GM19025 (cell line): ENCODE data around the gene TEAD1.

Experiments used
- ATAC-seq: cut with Tn5 transposase; IDR thresholded peaks from one replicate; pipeline ENCODE4 v1.9.1; 2021; ENCODE audit warnings: mild to moderate bottlenecking, low read depth, moderate library complexity; ENCODE audit not compliant: unreplicated experiment

Gene TEAD1

DNA sequence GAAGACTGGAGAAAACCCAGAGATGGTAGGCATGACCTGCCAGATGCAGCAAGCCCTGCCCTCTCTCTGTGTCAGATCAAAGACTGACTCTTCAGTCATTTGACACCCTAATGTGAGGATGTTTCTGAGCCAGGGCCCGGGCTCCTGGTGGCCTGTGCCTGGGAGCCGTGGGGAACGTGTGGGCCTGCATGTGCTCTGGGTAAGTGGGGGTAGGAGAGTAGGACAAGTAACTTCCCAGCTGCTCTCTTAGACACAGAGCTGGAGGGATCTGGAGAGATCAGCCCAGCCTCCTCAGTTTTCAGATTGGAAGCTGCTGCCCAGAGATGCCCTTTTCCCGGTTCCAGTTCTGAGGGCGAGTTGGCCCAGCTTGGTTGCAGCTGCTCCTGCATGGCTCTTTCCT lies 110.8 kb downstream of the TEAD1 start:
- ATAC-seq, result no peak

DNA sequence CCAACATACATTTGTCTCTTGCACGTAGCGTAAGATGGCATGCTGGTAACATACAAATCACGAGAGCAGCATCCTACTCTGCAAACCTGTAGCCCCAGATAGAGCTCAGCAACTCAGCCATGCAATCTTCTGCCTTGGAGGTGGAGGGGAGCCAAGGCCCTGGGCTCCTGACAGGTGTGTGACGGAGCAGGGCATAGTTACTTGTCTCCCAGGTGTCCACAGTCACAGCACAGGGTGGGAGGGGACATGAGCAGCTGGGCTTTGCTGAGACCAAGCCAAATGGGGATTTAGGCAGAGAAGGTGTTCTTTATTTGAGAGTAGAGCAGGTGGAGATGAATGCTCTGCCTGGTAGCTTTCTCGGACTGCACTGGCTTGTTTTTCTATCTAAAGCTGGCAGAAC lies 111.7 kb downstream of the TEAD1 start:
- ATAC-seq, result no peak

DNA sequence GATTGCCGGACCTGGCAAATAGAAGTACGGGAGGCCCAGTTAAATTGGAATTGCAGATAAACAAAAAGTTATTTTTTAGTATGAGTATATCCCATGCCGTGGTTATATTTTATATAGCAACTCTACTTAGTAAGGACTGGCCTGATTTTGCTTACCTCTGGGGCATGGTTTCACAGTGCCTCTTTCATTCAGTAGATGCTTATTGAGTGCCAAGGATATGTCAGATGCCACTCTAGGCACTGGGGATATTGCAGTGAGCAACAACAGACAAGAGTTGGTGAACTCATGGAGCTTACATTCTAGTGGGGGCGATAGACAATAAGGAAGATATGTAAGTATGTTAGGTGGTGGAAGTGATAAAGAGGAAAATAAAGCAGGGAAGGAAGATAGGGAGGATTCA lies 112.2 kb downstream of the TEAD1 start:
- no peak for ATAC-seq

GRCh38 chr11:12786891-12787290 lies 112.7 kb downstream of the TEAD1 start:
- no peak for ATAC-seq

DNA sequence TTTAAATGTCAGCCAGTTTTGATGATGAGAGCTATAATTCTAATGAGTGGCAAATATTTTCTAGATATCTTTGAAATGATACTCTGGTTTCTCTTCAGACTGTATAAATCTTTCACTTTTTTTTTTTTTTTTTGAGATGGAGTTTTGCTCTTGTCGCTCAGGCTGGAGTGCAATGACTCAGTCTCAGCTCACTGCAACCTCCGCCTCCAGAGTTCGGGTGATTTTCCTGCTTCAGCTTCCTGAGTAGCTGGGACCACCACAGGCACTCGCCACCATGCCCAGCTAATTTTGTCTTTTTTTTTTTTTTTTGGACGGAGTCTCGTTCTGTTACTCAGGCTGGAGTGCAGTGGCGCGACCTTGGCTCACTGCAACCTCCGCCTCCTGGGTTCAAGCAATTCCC lies 113.6 kb downstream of the TEAD1 start:
- no peak for ATAC-seq

- ATAC-seq, result no peak
Measured at GRCh38 chr11:12789054-12789453, 114.8 kb downstream of the TEAD1 start.

DNA sequence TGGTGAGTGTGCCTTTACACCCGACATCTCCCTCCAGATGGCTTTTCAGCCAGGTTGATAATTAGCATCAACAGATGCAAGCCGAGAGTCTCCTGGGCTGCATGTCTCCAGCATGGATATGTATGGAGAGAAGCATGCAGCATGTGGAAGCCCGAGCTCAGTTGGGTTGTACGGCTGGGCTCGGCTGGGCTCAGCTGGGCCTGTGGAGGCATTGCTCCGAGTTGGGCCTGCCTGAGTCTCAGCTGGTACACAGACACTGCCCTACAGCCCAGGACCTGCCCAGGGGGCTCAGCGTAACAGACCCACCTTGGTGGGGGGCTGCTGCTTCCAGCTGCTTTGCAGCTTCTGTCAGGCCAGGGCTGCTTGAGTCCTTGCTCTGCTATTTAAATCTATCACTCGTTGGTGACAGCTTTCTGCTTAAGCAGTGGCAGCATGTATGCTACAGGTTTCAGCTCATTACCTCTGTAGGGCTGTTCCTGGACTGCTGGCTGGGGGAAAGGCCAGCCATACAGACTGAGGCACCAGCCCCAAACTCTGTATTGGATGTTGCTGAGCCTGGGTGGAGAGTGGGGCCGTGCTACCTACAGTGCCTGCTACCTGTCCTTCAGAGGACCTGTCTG lies 115.5 kb downstream of the TEAD1 start:
- ATAC-seq, result no peak

- no peak for ATAC-seq
Measured at GRCh38 chr11:12790861-12791616, 116.8 kb downstream of the TEAD1 start.

- ATAC-seq, result no peak
Measured at GRCh38 chr11:12792018-12792417, 117.8 kb downstream of the TEAD1 start.

- ATAC-seq, result no peak
Measured at GRCh38 chr11:12792590-12792989, 118.4 kb downstream of the TEAD1 start.

DNA sequence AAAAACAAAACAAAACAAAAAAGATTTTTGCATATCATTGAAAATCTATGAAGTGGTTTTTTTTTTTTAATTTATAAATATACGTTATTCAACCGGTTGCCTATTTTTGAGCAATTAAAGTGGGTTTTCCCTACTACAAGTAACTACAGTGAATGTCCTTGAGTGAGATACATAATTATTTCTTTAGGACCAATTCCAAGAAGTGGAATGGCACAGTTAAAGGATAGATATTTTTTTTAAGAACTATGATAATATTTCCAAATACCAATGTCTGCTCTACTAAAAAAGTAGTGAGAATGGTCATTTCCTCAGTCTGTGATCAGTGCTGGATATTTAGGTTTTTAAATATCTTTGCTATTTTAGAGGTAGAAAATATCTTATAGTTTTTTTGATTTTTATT lies 118.8 kb downstream of the TEAD1 start:
- ATAC-seq, result no peak

GRCh38 chr11:12793506-12793905 lies 119.3 kb downstream of the TEAD1 start:
- ATAC-seq, result no peak

GRCh38 chr11:12794576-12795230 lies 120.5 kb downstream of the TEAD1 start:
- ATAC-seq, result no peak

DNA sequence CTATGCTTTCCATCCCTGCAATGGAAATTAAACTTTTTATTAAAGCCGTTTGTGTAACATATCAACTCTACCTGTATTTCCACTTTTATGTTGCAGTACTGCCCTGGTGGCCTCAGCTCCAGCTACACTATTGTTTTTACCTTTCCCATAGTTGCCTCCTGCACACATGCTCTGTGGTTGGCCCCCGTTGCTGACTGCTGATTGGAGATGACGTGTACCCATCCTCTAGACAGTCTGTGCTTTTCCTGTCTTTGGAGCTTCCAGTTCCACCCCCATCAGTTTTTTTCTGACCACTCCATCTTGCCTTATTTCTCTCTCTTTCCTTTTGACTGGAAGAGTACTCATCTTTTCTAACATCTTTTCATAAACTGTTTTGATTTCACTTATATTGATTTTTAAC lies 123.8 kb downstream of the TEAD1 start:
- ATAC-seq, result no peak

GRCh38 chr11:12798609-12799011 lies 124.4 kb downstream of the TEAD1 start:
- no peak for ATAC-seq

DNA sequence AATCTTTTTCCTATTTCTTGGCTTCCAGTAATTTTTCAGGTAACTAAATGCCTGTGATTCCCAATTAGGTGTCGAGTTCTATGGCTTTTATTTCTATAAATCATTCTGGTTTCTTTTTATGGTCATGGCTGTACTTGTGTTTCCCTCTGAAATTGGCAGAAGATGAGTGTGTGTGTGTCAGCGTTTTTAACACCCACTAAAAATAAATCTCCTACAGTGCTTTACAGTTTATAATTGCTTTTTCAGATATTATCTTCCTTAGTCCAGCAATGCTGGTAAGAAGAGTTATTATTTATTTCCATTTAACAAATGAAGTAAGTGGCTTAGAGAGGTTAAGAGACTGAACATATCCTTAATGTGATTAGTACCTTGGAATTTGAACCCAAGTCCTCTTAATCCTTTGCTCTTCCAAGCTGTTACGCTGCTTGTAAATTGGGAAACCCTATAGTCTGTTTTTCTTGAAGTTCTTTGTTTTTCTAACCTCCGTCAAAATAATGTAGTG lies 125.2 kb downstream of the TEAD1 start:
- ATAC-seq, result no peak

DNA sequence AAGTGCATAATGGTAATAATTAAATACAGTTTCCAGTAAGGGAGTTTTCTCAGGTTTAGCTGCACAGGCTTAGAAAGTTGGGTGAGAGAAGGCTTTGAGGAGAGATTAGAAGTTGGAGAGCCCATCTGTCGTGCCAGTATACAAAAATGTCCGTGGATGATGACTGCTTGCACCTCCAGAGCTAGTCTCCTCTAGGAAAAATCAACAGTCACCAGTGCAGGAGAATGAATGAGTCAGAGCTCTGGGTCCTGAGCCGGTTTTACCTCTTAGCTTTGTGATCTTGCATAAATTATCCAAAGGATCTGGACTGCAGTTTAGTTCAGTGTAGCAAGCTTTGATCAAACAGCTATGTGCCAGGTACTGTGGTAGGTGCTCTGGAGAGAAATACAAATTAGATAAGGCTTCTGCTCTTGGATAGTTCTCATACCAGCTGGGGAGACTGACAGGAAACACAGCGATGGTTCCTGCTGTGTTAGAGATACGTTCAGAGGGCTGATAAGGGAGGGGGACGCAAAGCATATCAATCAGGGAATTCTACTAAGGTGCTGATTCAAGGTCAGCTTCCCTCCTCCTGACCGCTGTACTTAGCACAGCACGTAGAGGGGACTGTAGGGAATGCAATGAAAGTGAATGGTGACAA lies 125.9 kb downstream of the TEAD1 start:
- ATAC-seq, result no peak

GRCh38 chr11:12800871-12801270 lies 126.7 kb downstream of the TEAD1 start:
- no peak for ATAC-seq

DNA sequence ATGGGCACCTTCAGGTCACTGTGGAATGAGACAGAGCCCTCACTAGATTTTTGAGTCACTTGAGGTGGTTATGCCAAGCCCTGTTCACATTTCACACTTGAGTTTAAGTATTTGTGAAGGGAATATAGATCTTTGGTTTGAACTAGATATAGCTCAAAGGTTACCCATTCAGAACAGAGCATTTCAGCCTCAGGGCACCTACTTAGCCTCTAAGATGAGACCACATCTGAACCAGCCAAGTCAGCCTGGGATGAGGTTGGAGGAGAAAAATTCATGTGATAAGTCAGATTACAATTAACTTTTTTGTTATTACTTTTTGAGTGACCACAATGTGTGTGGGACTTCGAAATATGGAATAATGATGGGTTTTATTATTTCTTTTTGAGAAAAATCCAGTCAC lies 127.8 kb downstream of the TEAD1 start:
- ATAC-seq, result no peak

GRCh38 chr11:12802418-12803085 lies 128.3 kb downstream of the TEAD1 start:
- ATAC-seq, result no peak
